Activated CD4-positive, alpha-beta T cell treated with anti-CD3 and anti-CD28 coated beads for 36 hours (primary cell): ENCODE data around the gene PDAP1. TPM values are rescaled to one million over a fixed set of nuclear protein-coding genes. Genes with fewer than 3 reads are reported as not detected.
A peak's percentile ranks its signal among the peaks of the same experiment; 100 is the strongest.

Source experiments
- ATAC-seq: fragments of 200-7000 bp; cut with Tn5 transposase; one replicate; pipeline ENCODE4 v1.10.0; 2021; ENCODE audit warnings: mild to moderate bottlenecking, moderate library complexity
- CTCF ChIA-PET: fragments of 350-600 bp; sonication (Branson Sonifier 250); formaldehyde crosslinking; loops from one replicate; lab custom pipeline; 2021; ENCODE audit warnings: antibody characterized with exemption; lab: Charles Lee
- POLR2A ChIA-PET: fragments of 350-600 bp; sonication (Branson Sonifier 250); formaldehyde crosslinking; loops from one replicate; lab custom pipeline; 2021; ENCODE audit warnings: antibody characterized with exemption, inconsistent platforms; lab: Charles Lee
- DNase-seq: peaks from one replicate; pipeline ENCODE4 v3.0.0-alpha.2; 2020
- H3K27ac Mint-ChIP-seq: one replicate; pipeline ENCODE4 v1.8.0; 2021; ENCODE audit warnings: mixed read lengths
- H3K27me3 Mint-ChIP-seq: one replicate; pipeline ENCODE4 v1.8.0; 2021; ENCODE audit warnings: mixed read lengths
- H3K36me3 Mint-ChIP-seq: one replicate; pipeline ENCODE4 v1.8.0; 2021; ENCODE audit warnings: low read depth, mixed read lengths
- H3K4me1 Mint-ChIP-seq: one replicate; pipeline ENCODE4 v1.8.0; 2021; ENCODE audit warnings: mixed read lengths
- H3K4me3 Mint-ChIP-seq: one replicate; pipeline ENCODE4 v1.8.0; 2021; ENCODE audit warnings: mild to moderate bottlenecking, moderate library complexity, mixed read lengths
- H3K9me3 Mint-ChIP-seq: one replicate; pipeline ENCODE4 v1.8.0; 2021; ENCODE audit warnings: low read depth, mixed read lengths
- intact Hi-C, 2 experiments: fragments of 100-400 bp; cut with DNase I in 1 of 2; cut with micrococcal nuclease in 1 of 2; formaldehyde crosslinking; loops; one replicate each; pipeline versions ENCODE4 v1.14.2 to v1.15.1; 2022 to 2024; cut with DNase I, micrococcal nuclease
- total RNA-seq, 2 experiments: library from RNA; stranded (reverse); gene quantifications; one replicate each; pipeline ENCODE4 v1.2.3, GENCODE V29; 2021

Gene PDAP1
- total RNA-seq, 2 experiments from 2014 or later: 171 TPM

DNA sequence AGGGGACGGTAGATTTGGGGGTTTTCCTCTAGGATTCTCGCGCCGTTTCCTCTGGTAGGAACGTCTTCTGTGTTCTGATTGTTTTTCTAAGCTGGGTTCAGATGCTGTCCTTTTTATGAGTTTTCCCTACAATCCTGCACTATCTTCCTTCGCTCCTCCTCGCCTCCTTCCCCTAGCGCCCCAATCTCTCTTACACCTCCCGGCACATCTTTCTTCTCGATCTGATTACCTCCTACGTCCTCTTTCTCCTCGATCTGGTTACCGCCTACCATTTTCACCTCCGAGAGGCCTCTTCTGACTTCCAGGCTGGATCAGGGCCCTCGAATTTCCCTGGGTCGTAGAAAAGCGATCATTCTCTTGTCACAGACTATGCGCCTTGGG, 785 bp upstream of the PDAP1 start:
- Mint-ChIP-seq H3K4me3 (peak overlapping the region; percentile 90), H3K4me1 (peaks cover 36% of the 10 kb centered on the region), H3K27ac (peak overlapping the region; percentile 96), H3K36me3 (peaks cover 56% of the 10 kb centered on the region), H3K9me3 (no peaks in the 10 kb centered on the region), H3K27me3 (no peaks in the 10 kb centered on the region)
- peak; percentile 9 for ATAC-seq
- no peak for DNase-seq
- POLR2A ChIA-PET: interaction anchor here (0.6 to 2.0 kb wide), 16 partner anchors 9 to 672 kb away, joined by 3 to 13 read pairs (median 4); partner anchors contain the start of genes ARPC1B, FAM200A, ZKSCAN5 and ZNF394
- CTCF ChIA-PET: interaction anchor here (0.6 to 1.6 kb wide), 7 partner anchors 8 to 91 kb away, joined by 3 to 6 read pairs (median 3); partner anchors contain the start of genes CPSF4 and PTCD1
- intact Hi-C loops: loop anchor here (2.0 to 5.0 kb wide), 9 partner anchors 30 to 693 kb away; partner anchors contain the start of genes AP4M1 (in 1 of the 2), ARPC1B (in 1 of the 2), ATP5MF (in 1 of the 2) and COPS6 (in 1 of the 2)

DNA sequence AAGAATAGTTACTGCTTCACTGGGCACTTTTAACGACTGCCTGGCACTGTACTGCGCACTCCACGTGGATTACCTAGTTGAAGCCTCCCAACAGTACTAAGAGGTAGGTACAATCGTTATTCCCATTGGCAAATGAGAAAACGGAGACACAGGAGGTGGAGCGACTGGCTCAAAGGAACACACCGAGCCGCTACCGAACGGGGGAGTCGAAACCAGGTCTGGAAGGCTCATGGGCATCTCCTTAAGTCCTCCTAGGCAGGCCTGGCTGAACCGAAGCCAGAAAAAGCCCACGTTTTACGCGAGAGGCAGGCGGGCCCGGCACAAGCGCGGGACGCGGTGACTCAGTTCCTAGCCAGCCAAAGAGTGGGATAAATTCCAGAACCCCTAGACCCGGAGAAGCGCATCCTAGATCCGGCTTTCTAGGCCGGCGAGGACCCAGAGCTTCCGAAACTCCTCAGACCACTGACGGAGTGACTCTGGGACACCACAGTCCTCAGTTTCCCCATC, 472 bp downstream of the PDAP1 start:
- Mint-ChIP-seq H3K27ac (peak overlapping the region; percentile 96), H3K4me3 (peak overlapping the region; percentile 90), H3K9me3 (no peaks in the 10 kb centered on the region), H3K4me1 (peaks cover 45% of the 10 kb centered on the region), H3K36me3 (peaks cover 60% of the 10 kb centered on the region), H3K27me3 (no peaks in the 10 kb centered on the region)
- ATAC-seq (peak; percentile 23), DNase-seq (peak; percentile 63)
- intact Hi-C loops: loop anchor here (1.0 to 5.0 kb wide), 21 partner anchors 15 to 1020 kb away; partner anchors contain the start of genes ARPC1B (in 2 of the 2), ATP5MF (in 2 of the 2), CPSF4 (in 2 of the 2) and PTCD1 (in 2 of the 2)
- ChIA-PET POLR2A (interaction anchor here (0.9 to 2.0 kb wide), 6 partner anchors 9 to 57 kb away, joined by 3 to 13 read pairs (median 5); no protein-coding TSS in a partner anchor), CTCF (interaction anchor here (1.1 to 1.6 kb wide), 4 partner anchors 8 to 42 kb away, joined by 3 to 4 read pairs (median 3); partner anchors contain the start of genes CPSF4 and PTCD1)

GRCh38 chr7:99406557-99406956, 1.8 kb downstream of the PDAP1 start:
- Mint-ChIP-seq H3K27ac (peak overlapping the region; percentile 96), H3K4me1 (peaks cover 46% of the 10 kb centered on the region), H3K36me3 (peaks cover 52% of the 10 kb centered on the region), H3K4me3 (peak overlapping the region; percentile 90), H3K9me3 (no peaks in the 10 kb centered on the region), H3K27me3 (no peaks in the 10 kb centered on the region)
- DNase-seq (no peak), ATAC-seq (no peak)
- intact Hi-C loops: loop anchor here (2.0 to 5.0 kb wide), 6 partner anchors 14 to 696 kb away; partner anchors contain the start of genes AP4M1 (in 1 of the 2), ARPC1B (in 1 of the 2), ATP5MF (in 1 of the 2) and COPS6 (in 1 of the 2)
- ChIA-PET CTCF (interaction anchor here (0.5 to 1.6 kb wide), 6 partner anchors 9 to 513 kb away, joined by 3 to 6 read pairs (median 3); no protein-coding TSS in a partner anchor), POLR2A (interaction anchor here (1.4 kb wide), 1 partner anchor 26 kb away, joined by 4 read pairs; no protein-coding TSS in a partner anchor)

GRCh38 chr7:99404977-99405320, 3.4 kb downstream of the PDAP1 start:
- no peak overlapping the region for H3K4me3 Mint-ChIP-seq
- H3K9me3 Mint-ChIP-seq: no peaks in the 10 kb centered on the region
- H3K36me3 Mint-ChIP-seq: peaks cover 51% of the 10 kb centered on the region
- H3K4me1 Mint-ChIP-seq: peaks cover 34% of the 10 kb centered on the region
- intact Hi-C loops: loop anchor here (5.0 kb wide), 5 partner anchors 33 to 697 kb away; partner anchors contain the start of genes AP4M1 (in 1 of the 2), ARPC1B (in 1 of the 2), ATP5MF (in 1 of the 2) and COPS6 (in 1 of the 2)
- no peak for ATAC-seq
- H3K27me3 Mint-ChIP-seq: no peaks in the 10 kb centered on the region
- H3K27ac Mint-ChIP-seq: no peak overlapping the region
- ChIA-PET CTCF (interaction anchor here (0.7 to 1.2 kb wide), 2 partner anchors 60 to 1122 kb away, joined by 3 read pairs; no protein-coding TSS in a partner anchor), POLR2A (no interaction called here)
- no peak for DNase-seq

DNA sequence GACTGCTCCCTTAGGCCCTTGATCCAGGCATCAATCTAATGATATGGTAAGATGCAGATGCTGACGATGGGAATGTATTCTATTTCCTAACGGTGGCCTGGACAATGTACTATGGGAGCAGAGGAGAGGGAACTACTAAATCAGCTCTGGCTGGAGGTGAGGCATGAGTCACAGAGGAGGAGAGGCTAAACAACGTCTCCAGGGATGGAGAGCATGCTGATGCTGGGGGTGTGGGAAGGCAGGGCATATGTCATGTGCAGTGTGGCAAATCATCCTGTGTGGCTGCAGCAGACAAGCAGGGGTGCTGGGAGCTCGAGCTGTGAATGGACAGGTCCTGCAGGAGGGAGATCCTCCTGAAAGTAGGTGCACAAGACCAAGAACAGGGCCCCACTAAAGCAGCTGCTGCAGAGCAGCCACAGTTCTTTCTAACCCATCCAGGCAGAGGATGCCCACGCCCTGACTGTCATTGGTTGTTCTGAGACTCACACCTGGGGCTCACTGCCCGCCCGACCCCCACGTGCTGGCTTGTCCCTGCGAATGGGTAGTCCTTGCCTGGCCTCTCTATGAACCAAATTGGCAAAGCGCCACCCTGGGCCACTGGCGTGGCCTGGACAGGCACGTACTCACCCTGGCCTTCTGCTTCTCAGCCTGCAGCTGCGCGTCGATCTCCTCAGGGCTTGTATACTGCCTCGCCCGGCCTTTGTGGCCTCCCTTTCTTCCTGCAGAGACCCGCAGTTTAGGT, 4.0 kb downstream of the PDAP1 start:
- Mint-ChIP-seq H3K27me3 (no peaks in the 10 kb centered on the region), H3K9me3 (no peaks in the 10 kb centered on the region), H3K27ac (no peak overlapping the region), H3K4me3 (no peak overlapping the region), H3K36me3 (peaks cover 48% of the 10 kb centered on the region), H3K4me1 (peaks cover 31% of the 10 kb centered on the region)
- ChIA-PET POLR2A (no interaction called here), CTCF (no interaction called here)
- intact Hi-C loops: no loop called here
- DNase-seq: no peak
- no peak for ATAC-seq

DNA sequence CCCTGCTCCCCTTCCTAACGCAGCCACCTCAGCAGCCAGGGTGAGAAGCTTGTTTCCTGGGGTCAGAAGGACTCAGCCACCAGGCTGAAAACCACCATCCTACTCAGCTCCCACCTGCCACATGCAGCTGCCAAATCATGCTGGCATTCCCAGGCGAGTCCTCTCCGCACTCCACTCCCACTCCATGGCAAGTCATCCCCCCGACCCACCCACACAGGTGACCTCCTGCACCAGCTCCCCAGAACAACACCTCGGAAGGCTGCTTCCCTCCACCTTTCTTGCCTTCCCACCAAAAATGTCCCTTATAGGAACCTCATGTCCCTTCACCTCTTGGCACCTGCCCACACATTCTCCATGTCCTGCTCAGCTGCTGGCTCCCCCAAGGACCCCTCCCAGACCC, 4.6 kb downstream of the PDAP1 start:
- intact Hi-C loops: no loop called here
- peak overlapping the region; percentile 11 for H3K27ac Mint-ChIP-seq

DNA sequence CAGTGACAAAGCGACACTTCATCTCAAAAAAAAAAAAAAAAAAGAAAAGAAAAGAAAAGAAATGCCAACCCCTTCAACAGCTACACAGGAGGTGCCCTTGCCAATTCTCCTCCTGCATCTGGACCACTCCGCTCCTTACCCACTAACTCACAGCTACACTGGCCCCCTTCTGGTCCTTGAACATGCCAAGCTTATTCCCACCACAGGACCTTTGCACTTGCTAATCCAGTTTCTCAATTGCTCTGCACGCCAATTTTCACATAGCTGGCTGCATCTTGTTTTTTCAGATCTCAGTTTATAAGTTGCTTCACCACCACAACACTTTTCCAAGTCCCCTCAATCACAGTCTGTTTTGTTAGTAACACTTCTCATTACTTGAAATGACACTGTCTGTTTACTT, 5.5 kb downstream of the PDAP1 start:
- H3K36me3 Mint-ChIP-seq: peaks cover 51% of the 10 kb centered on the region
- CTCF ChIA-PET: no interaction called here

More for the DNA sequence above, 4.6 kb downstream of the PDAP1 start:
- Mint-ChIP-seq H3K36me3 (peaks cover 46% of the 10 kb centered on the region), H3K27me3 (no peaks in the 10 kb centered on the region), H3K4me3 (no peak overlapping the region), H3K9me3 (no peaks in the 10 kb centered on the region), H3K4me1 (peaks cover 31% of the 10 kb centered on the region)
- CTCF ChIA-PET: interaction anchor here (0.6 kb wide), 1 partner anchor 1952 kb away, joined by 3 read pairs; no protein-coding TSS in a partner anchor
- no peak for ATAC-seq
- POLR2A ChIA-PET: no interaction called here
- DNase-seq: no peak

GRCh38 chr7:99399597-99399996, 8.8 kb downstream of the PDAP1 start:
- H3K9me3 Mint-ChIP-seq: no peaks in the 10 kb centered on the region
- peaks cover 14% of the 10 kb centered on the region for H3K4me1 Mint-ChIP-seq
- no peak overlapping the region for H3K4me3 Mint-ChIP-seq
- intact Hi-C loops: no loop called here
- peaks cover 63% of the 10 kb centered on the region for H3K36me3 Mint-ChIP-seq
- DNase-seq: no peak
- no peak overlapping the region for H3K27ac Mint-ChIP-seq
- ChIA-PET CTCF (no interaction called here), POLR2A (interaction anchor here (1.9 kb wide), 1 partner anchor 9 kb away, joined by 10 read pairs; the partner anchor contains the start of genes BUD31 and PDAP1)
- H3K27me3 Mint-ChIP-seq: no peaks in the 10 kb centered on the region
- no peak for ATAC-seq

More for the DNA sequence above, 5.5 kb downstream of the PDAP1 start:
- Mint-ChIP-seq H3K9me3 (no peaks in the 10 kb centered on the region), H3K27me3 (no peaks in the 10 kb centered on the region), H3K4me3 (no peak overlapping the region), H3K27ac (no peak overlapping the region), H3K4me1 (peaks cover 31% of the 10 kb centered on the region)
- DNase-seq (no peak), ATAC-seq (no peak)
- intact Hi-C loops: no loop called here
- POLR2A ChIA-PET: interaction anchor here (0.6 to 0.7 kb wide), 2 partner anchors 15 to 18 kb away, joined by 3 read pairs; no protein-coding TSS in a partner anchor

DNA sequence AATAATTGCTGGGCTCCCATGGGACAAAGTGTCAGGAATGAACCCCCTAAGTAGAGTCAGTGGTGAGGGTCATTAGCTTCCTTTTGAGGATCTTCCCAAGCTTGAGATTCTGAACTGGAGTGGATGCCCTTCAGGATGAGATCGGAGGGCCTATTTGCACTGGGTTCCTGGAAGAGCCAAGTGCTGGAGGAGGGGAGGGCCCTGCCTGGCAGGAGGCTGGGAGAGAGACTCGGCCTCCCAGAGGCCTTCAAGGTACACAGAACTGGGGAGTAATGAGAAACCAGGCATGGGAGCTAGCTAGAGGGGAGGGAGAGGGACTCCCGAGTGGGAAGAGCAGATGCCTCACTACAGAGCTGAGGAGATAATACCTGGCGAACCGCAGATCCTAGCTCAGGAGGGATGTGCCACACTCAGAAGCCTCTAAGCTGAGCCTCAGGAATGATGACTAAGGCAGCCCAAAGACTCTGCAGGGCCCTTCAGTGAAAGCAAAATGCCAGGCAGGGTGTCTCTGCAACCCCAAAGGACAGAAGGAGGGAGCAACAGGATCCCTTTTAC, 9.4 kb downstream of the PDAP1 start:
- no peaks in the 10 kb centered on the region for H3K27me3 Mint-ChIP-seq
- peaks cover 11% of the 10 kb centered on the region for H3K4me1 Mint-ChIP-seq
- peak overlapping the region; percentile 18 for H3K27ac Mint-ChIP-seq
- no peak for ATAC-seq
- H3K36me3 Mint-ChIP-seq: peaks cover 64% of the 10 kb centered on the region
- no peaks in the 10 kb centered on the region for H3K9me3 Mint-ChIP-seq
- intact Hi-C loops: no loop called here
- H3K4me3 Mint-ChIP-seq: no peak overlapping the region
- DNase-seq: no peak
- ChIA-PET POLR2A (interaction anchor here (0.6 to 1.9 kb wide), 2 partner anchors 9 to 18 kb away, joined by 3 to 10 read pairs; partner anchors contain the start of genes BUD31 and PDAP1), CTCF (interaction anchor here (0.5 to 0.9 kb wide), 4 partner anchors 8 to 1189 kb away, joined by 3 to 4 read pairs (median 3); no protein-coding TSS in a partner anchor)

- peaks cover 61% of the 10 kb centered on the region for H3K36me3 Mint-ChIP-seq
- ChIA-PET POLR2A (no interaction called here), CTCF (interaction anchor here (1.2 kb wide), 1 partner anchor 9 kb away, joined by 5 read pairs; no protein-coding TSS in a partner anchor)
- peak overlapping the region; percentile 3 for H3K27ac Mint-ChIP-seq
- intact Hi-C loops: no loop called here
- ATAC-seq (no peak), DNase-seq (peak; percentile 15)
- H3K4me3 Mint-ChIP-seq: no peak overlapping the region
- no peaks in the 10 kb centered on the region for H3K27me3 Mint-ChIP-seq
- peaks cover 16% of the 10 kb centered on the region for H3K4me1 Mint-ChIP-seq
- H3K9me3 Mint-ChIP-seq: no peaks in the 10 kb centered on the region
These were observed 11.0 kb downstream of the PDAP1 start for GRCh38 chr7:99397297-99397983.
